Panc1 (cell line): Measurements from ENCODE around the gene SESTD1. TPM values are rescaled to one million over a fixed set of nuclear protein-coding genes. Genes with fewer than 3 reads are reported as not detected.

ENCODE experiments used
- ATAC-seq: fragments of 200-7000 bp; cut with Tn5 transposase; 2 replicates; pipeline ENCODE4 v1.9.1; 2020; ENCODE audit warnings: mild to moderate bottlenecking, moderate library complexity
- BruUV-seq: library from RNA; stranded (reverse); fragments of 400-500 nt; replicated peaks from 2 replicates; lab custom pipeline; 2021; lab: Mats Ljungman, UMichigan
- CTCF ChIA-PET: fragments of 300-600 bp; sonication (Branson Sonifier 250); formaldehyde crosslinking; loops from one replicate; lab custom pipeline; 2022; ENCODE audit warnings: antibody characterized with exemption; lab: Charles Lee
- POLR2A ChIA-PET: fragments of 300-600 bp; sonication (Branson Sonifier 250); formaldehyde crosslinking; loops from one replicate; lab custom pipeline; 2022; ENCODE audit warnings: antibody characterized with exemption; lab: Charles Lee
- DNase-seq: peaks from one replicate; pipeline ENCODE4 v3.0.0-alpha.2; 2010; ENCODE audit warnings: low read depth, low spot score
- H3K27ac ChIP-seq: 2 replicates; pipeline ENCODE4 v1.5.1; 2011; ENCODE audit warnings: mild to moderate bottlenecking, low read length, inconsistent platforms
- H3K27me3 ChIP-seq: fragments of 200-500 bp; sonication (Bioruptor generic); 2 replicates; pipeline ENCODE4 v1.6.0; 2014; ENCODE audit warnings: low read length, inconsistent platforms; ENCODE audit not compliant: control insufficient read depth, insufficient read depth
- H3K36me3 ChIP-seq: fragments of 200-500 bp; sonication (Bioruptor generic); 2 replicates; pipeline ENCODE4 v1.5.1; 2014; ENCODE audit warnings: inconsistent platforms, mild to moderate bottlenecking, low read length, moderate library complexity; ENCODE audit not compliant: control insufficient read depth, insufficient read depth
- H3K4me1 ChIP-seq: 2 replicates; pipeline ENCODE4 v1.5.1; 2011; ENCODE audit warnings: inconsistent platforms, mild to moderate bottlenecking, low read length, moderate library complexity; ENCODE audit not compliant: control insufficient read depth, insufficient read depth
- H3K4me3 ChIP-seq, 2 experiments: 2 replicates each; pipeline ENCODE4 v1.5.1; 2011 to 2012; ENCODE audit warnings: low read depth in 2 of 2, low read length in 2 of 2, mild to moderate bottlenecking in 2 of 2, inconsistent platforms in 1 of 2, moderate library complexity in 1 of 2
- H3K9me3 ChIP-seq: fragments of 200-500 bp; sonication (Bioruptor generic); 2 replicates; pipeline ENCODE4 v1.5.1; 2014; ENCODE audit warnings: low read depth, mild to moderate bottlenecking, inconsistent platforms, low read length, moderate library complexity; ENCODE audit not compliant: control insufficient read depth, insufficient read depth
- CTCF ChIP-seq: fragments of 450-650 bp; IDR thresholded peaks from 2 replicates; pipeline ENCODE4 v1.5.1; 2017; ENCODE audit warnings: mild to moderate bottlenecking
- REST ChIP-seq, 2 experiments: IDR thresholded peaks; 2 replicates each; pipeline ENCODE4 v1.6.1; 2011 to 2012; ENCODE audit warnings: low read depth in 2 of 2, control low read depth in 1 of 2, low read length in 1 of 2, mild to moderate bottlenecking in 1 of 2, moderate library complexity in 1 of 2; ENCODE audit not compliant: insufficient read depth in 1 of 2
- TCF7L2 ChIP-seq: IDR thresholded peaks from 2 replicates; pipeline ENCODE4 v1.6.1; 2011; ENCODE audit warnings: mild to moderate bottlenecking, low read depth, low read length, inconsistent platforms
- in situ Hi-C: cut with HindIII; loops from 2 replicates; pipeline ENCODE4 v1.10.0; 2016; ENCODE audit warnings: low sequenced_read_pairs, low pct_unique_long_range_greater_than_20kb
- intact Hi-C: fragments of 100-400 bp; cut with micrococcal nuclease; formaldehyde crosslinking; loops from one replicate; pipeline ENCODE4 v1.10.0; 2022; ENCODE audit not compliant: unreplicated experiment
- total RNA-seq: library from RNA; stranded (reverse); gene quantifications from one replicate; pipeline ENCODE4 v1.2.1, GENCODE V29; 2021; ENCODE audit not compliant: unreplicated experiment

SESTD1 gene
- total RNA-seq, 1 experiment from 2014 or later = 31.3 TPM

GRCh38 chr2:179165356-179166000 lies 99.2 kb downstream of the SESTD1 start:
- in situ Hi-C loops = no loop called here
- Histone ChIP-seq H3K36me3 (no peaks in the 10 kb centered on the region), H3K27ac (no peak overlapping the region), H3K4me1 (no peaks in the 10 kb centered on the region), H3K9me3 (no peaks in the 10 kb centered on the region), H3K4me3 (no peak overlapping the region), H3K27me3 (no peaks in the 10 kb centered on the region)
- intact Hi-C loops = no loop called here
- ChIA-PET POLR2A (no interaction called here), CTCF (no interaction called here)
- DNase-seq = no peak
- TF ChIP-seq TCF7L2 (no peak), REST (IDR thresholded peaks at IDR 0.05; ENCODE audit: insufficient read depth in 1 of 2, low read depth in 2 of 2, low read length in 1 of 2) (no peak), CTCF (no peak)
- ATAC-seq = no peak
- BruUV-seq = no TSS peak

- H3K9me3 ChIP-seq = no peaks in the 10 kb centered on the region
- in situ Hi-C loops (no loop called here), intact Hi-C loops (no loop called here)
- no peaks in the 10 kb centered on the region for H3K27me3 ChIP-seq
- no peaks in the 10 kb centered on the region; the same call in 1 of the 2 replicates for H3K36me3 ChIP-seq
- DNase-seq = no peak
- BruUV-seq = no TSS peak
- no peak overlapping the region for H3K4me3 ChIP-seq
- no peaks in the 10 kb centered on the region for H3K4me1 ChIP-seq
- ATAC-seq = no peak
- ChIA-PET CTCF (no interaction called here), POLR2A (no interaction called here)
- TF ChIP-seq REST (IDR thresholded peaks at IDR 0.05; ENCODE audit: insufficient read depth in 1 of 2, low read depth in 2 of 2, low read length in 1 of 2) = no peak
- no peak overlapping the region for H3K27ac ChIP-seq
These were observed 123.4 kb downstream of the SESTD1 start for GRCh38 chr2:179141206-179141605.
